CD4-positive, alpha-beta T cell treated with Interleukin-17A for 4 hours (primary cell): ENCODE measurements around the gene TSHR.
A peak's percentile ranks its signal among the peaks of the same experiment; 100 is the strongest.
"Not testable (repeated sequence)": the region's sequence is repeated elsewhere in the genome, so short reads cannot be mapped to it uniquely, and the experiment has no call there.

Experiments used
- DNase-seq: peaks from one replicate; pipeline ENCODE4 v3.0.0-alpha.2; 2020; ENCODE audit warnings: mixed read lengths

Gene TSHR

DNA sequence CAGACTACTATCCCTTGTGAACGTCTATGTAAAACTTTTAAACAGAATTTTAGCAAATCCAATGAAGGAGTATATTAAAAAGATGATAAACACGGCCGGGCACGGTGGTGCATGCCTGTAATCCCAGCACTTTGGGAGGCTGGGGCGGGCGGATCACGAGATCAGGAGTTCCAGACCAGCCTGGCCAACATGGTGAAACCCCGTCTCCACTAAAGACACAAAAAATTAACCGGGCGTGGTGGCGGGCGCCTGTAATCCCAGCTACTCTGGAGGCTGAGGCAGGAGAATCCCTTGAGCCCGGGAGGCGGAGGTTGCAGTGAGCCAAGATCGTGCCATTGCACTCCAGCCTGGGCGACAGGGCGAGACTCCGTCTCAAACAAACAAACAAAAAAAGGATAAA is 2.2 kb upstream of the TSHR start:
- DNase-seq = not testable (repeated sequence)

DNA sequence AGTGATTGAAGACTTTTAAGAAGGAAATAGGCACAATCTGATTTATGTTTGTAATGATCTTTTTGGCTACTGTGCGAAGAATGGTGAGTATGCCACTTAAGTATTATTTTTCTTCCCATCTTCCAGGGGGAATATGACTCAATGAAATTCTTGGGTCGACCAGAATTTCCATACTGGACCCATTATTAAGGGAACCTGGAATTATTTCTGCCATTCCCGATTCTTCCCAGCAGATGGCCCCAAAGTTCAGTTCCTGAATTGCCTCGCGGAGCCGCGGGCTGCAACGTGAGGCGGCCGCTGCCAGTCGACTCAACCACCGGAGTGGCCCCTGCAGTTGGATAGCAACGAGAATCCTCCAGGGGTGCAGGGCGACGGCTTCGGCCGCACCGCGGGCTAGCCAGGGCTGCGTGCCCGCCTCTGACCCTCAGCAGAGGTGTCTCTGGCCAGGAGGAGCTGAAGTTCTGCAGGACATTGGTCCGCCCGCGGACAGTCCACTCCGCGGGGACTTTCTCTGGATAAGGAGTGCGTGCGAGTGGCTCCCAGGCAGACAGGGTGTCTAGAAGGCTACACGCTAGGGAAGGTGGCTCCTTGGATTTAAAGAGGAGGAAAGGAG is 628 bp upstream of the TSHR start:
- DNase-seq = peak; percentile 80

DNA sequence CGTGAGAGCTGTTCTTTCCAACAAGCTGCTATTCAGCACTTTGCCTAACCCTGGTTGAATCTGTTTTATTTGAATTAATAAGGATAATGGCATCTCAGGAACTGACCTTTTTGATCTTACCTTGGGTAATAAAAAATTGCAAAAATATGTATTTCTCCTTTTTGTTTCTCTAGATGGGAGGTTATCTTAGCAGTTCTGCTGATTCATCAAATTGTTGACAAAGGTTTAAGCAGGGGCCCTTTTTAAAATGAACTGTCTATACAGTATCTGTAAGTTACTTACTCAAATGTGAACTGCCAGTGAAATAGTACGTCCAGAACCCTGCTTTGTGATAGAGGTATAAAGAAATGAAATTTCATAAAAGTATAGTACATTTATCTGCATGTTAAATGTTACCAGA is 681 bp downstream of the TSHR start:
- DNase-seq = no peak

DNA sequence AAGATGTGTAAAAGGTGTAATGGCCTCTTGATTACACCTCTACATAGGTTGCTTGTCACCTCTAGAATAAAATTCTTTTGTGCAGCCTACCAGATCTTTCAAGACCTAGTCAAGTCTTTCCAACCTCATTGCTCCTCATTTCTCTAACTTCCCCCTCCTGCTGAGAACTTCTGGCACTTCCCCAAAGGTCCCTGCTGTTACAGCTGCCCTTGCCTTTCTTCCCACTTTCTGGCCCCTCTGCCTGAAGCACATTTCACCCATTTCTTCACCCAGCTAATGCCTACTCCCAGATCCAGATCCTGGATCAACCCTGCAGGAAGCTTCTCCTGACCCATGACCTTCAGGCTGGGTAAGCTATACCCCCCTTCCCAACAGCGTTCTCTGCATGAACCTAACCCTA is 1.5 kb downstream of the TSHR start:
- no peak for DNase-seq

DNA sequence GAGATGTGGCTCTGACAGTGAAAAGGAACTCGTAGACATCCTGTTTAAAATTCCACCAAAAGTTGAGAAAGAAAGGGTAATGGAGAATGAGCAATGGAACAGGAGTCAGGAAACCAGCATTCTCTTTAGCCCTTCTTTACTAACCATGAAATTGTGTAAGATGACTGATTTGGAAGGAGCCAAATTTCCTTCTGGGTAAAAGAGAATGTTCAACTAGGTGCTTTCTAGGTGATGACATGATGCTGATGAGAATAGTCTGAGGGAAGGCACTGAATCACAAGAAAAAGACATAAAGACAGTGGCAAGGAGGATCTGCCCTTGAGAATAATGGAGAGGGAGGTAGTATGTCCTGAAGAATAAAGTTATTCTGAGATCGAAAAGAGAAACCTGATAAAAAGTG is 2.2 kb downstream of the TSHR start:
- DNase-seq = no peak

DNA sequence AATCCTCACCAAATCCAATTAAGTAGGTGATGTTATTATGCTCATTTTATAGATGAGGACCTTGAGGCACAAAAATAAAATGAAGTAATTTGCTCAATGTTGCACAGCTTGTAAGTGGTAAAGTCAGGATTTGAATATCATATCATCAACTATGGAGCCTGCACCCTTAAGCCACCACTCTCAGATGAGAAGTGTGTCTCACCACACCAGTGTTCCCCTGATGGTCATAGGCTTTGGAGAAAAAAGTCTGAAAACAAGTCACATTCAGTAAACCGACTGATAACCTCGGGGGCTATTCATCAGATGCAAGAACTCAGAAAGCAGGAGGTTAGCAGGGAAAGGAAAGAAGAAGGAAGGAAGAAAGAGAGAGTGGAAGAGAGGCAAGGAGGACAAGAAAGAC is 2.8 kb downstream of the TSHR start:
- DNase-seq = no peak

DNA sequence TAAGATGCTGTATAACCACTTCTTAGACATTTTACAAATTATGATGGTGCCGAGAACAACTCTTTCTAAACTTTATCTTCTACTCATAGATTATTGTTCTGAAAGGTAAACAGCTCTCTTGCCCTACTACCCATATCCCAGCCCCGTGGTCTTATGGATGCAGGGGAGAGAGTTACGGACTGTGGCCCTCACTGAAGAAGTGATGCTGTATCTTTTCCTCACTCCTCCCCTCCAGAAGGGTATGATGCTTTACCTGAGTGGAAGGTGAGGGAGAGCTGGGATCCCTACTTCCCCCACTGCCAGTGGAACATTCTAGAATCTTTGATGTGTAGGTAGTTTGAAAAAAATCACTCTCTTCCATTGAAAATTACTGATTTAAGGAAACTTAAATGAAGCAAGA is 3.5 kb downstream of the TSHR start:
- DNase-seq = no peak

DNA sequence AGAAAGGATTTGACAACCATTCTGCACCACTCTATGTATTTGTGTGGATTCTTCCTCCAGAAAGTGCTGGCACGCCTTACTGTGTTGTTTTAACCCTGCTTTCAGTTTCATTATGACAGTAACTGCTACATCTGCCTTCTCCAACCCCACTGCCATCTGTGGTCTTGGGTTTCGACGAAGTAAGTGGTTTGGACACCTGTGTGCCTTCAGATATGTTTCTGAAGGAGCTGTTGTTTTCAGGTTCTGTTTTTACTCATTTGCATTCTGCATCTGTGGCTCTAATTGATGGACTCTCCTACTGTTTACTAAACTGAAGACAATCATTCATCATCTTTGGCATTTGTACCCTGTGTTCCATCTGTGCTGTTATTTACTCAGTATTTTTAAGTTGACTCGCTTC is 4.1 kb downstream of the TSHR start:
- peak; percentile 50 for DNase-seq

DNA sequence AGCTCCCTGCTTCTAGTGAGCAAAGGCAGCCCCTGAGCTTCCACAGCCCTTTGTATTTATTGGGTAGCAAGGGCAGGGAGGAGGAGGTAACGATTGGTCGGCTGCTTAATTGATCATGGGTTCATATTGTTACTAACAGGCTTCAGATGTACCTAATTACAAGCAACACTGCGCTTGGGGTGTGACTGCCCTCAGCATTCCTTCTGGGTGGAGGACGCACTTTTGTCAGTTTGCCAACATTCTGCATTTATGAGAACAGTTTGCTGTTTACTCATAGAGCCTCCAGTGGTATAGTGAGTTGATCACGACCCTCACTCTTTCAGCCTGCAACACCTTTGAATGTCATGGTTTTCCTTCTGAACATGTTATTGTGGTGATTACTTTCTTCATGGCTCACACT is 9.6 kb downstream of the TSHR start:
- DNase-seq = no peak

DNA sequence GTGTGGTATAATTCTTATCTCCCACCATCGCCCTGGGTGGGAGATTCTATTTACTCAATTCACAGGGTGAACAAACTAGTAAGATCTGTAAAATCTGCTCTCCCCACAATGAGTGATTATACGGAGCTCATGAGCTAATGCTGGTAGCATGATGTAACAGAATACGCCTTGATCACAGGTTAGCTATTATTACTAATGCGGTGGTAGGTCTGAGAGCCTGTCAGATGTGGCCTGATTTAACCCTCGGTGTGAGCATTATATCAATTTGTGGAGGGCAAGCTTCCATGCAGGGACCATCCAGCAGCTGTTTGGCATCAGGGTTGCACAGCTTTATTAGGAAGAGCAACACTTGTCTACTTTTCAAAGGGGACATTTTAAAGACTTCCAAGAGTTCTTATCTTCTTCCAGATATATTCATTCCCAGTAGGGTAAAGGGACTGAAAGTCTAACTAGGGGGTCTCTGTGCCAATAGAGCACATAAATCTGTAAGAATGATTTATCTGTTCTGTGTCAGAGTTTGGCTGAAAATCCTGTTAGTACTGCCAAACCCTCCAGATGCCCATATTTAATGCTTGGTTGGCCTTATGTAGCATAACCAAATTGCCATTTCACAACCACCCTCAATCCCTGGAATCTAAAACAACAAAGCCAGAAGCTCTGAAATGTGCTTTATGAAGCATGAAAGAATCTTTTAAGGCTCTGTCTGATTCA is 18.7 kb downstream of the TSHR start:
- no peak for DNase-seq

DNA sequence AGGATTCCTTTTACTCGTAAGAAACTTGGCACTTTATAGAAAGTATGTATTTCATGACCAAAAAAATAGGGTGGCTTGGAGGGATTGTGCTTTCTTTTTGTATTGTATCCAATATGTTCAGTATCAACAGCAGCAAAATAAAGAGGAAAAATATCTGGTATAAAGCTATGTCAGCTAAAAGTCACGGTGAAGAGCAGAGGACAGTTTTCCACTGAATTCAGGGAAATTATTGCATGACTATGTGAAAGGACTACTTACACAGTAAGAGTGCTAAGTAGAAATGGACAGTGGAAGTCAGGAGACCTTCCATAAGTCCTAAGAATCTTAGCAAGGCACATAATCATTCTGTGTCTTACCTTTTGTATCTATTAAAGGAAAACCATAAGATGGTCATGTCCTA is 19.3 kb downstream of the TSHR start:
- DNase-seq = no peak

DNA sequence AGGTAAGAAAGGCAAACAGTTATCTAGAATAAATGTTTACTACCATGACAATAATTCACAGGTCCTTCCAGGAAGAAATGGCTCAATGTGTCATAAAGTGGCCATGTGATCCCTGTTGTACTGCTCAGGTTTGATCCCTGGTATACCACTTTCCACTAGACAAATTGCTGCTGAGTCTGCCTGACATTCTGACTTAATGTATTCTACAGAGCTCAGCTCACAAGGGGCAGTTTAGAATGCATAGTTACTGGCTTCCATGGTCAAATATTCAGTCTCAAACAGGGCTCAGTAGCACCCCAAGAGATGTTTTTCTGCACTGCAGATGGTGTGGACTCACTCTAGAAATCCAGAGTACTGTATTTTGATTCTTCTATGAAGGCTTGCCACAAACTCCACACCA is 21.8 kb downstream of the TSHR start:
- no peak for DNase-seq

DNA sequence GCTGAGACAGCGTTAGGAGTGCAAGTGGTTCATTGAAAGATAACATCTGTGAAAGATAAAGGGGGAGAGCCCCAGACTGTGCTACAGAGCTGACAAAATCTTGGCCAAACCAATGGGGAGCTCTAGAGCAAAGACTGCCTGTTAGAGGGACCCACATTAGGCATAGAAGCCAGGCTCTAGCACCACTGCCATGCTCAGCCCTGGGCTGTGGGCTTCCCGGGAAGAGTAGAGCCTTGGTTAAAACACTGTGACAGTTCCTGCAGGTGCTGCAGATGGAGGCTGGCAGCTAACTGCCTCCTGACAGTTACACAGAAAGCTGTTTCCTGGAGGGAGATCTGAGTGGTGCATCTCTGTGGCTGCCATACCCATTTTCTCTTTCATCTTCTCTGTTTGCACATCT is 23.0 kb downstream of the TSHR start:
- no peak for DNase-seq

DNA sequence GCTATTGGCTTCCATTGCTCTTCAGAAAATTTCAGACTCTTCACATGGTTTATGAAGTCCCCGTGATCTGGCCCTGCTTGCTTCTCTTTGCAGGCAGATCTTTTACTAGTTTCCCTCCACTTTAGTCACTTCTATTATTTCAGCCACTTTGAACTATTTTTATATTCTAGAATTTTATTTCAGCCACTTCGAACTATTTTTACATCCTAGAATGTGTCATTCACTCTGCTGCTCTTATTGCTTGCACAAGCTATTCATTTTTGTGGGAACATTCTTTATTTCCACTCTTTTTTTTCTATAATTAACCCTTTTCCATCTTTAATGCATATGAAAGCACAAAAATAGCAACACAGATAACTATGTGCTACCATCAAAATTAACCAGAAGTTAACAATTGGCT is 24.5 kb downstream of the TSHR start:
- no peak for DNase-seq

DNA sequence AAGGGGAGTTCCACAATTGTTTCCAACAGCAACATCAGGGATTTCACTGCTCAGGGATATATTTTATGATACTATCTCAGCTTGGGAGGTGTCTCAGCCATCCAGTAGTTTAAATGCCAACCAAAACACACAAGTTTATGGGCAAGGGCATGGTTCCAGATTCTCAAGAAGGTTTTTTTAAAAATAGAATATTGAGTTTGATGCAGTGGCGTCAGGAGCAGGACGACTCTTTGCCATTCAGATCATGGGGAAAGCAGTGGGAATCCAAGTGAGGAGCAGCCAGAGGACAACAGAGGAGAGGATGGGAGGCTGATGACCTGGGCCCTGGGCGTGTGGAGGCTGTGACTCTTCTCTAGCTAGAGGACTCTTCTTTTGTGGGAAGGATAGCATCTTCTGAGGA is 25.7 kb downstream of the TSHR start:
- DNase-seq = no peak

DNA sequence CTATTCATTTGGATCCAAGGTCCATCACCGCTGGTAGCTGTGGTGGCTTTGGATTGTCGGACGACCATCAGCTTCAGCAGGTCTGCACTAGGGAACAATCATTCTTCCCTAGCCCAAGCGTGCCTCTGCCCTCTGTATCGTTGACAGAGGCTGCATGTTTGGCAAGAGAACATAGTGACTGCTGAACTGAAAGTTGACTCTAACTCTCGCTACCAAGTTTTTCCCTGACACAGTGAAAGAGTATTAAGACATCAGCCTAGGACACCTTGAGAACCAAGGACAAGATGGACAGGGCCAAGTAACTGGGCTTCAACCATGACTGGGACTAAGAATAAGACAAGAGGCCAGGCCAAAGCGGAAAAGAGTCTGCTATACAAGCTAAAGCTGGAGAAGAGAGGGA is 26.3 kb downstream of the TSHR start:
- DNase-seq = no peak

DNA sequence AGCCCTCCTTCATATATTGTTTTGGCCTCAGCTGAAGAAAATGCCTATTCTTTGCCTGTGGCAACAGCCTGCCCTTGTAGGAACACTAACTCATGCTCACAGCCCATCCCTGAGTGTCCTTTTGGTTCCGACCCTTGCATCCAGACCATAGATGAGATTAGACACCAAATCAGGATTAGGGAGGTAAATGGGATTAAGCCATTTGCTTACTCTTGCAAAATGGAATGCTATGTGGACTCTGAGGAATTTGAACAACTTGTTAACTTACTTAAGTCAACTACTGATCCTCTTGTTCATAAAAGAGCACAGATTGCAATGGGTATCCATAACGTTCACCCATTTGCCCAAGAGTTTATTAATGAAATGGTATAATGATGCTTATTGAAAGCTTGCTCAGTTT is 27.3 kb downstream of the TSHR start:
- DNase-seq = no peak

DNA sequence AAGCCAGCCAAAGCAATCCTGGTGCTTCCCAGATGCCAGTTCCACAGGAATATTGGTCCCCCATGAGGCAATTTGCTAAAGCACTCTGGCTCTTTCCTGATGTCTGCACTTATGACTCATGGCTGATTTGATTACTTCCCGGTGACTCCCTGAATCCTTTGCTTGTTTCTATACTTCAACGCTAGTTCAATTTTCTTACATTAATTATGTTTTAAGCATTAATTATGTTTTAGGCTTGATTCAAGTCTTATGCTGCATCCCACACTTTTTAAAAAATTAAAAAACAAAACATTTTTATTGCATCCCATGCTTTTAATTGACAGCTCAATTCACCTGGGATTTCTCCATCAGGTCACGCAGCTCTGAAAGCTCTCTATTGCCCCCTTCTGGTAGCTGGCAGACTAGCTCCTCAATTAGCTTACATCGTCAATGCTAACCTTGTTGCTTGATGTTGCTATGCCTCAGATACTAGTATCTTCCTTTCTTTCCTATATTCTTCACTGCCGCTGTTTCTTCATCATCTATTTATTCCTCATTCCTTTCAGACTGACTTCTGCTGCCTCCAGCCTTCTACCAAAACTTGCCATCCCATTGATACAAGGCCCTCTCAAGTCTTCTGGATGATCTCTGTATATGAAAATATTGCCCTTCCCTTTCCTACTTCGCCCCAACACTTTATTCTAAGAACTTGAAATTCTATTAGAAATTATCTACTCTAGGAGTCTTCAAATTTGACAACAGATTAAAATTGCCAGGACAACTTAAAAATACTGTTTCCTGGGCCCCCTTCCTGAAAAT is 32.0 kb downstream of the TSHR start:
- peak; percentile 75 for DNase-seq

DNA sequence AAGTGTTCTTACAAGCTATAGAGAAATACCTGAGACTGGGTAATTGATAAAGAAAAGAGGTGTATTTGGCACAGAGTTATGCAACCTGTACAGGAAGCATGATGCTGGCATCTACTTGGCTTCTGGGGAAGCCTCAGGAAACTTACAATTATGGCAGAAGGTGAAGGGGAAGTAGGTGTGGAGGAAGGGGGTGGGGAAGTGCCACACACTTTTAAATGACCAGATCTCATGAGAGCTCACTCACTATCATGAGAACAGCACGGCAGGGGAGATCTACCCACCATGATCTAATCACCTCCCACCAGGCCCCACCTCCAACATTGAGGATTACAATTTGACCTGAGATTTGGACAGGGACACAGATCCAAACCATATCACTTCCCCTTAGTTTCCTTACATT is 32.8 kb downstream of the TSHR start:
- no peak for DNase-seq

DNA sequence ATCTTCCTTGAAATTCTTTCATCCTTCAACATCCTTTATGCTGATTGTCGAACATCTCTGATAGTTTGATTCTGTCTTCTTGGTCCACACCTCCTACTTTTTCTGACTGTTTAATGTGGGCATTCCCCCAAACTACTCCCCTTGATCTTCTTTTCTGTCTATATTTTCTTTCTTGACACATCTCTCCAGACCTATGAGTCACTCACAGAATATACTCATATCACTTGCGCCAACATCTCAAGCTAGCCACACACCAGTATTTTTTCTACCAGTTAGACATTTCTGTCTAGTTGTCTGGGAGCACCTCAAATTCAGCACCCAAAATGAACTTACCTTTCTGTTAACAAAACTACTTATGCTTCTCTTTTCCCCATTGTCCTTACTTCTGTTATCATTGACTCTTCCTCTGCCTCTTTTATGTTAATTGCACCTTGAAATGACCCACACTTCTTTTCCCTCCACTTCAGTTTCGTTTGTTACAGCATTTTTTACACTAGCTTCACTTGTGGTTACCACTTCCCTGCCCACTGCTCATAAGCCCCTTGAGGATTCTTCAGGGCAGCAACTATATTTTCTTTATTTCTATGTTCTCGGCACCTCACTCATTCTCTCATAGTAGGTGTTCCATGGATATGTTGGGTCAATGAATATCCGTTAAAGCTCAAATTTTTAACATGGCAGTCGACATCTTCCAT is 33.5 kb downstream of the TSHR start:
- no peak for DNase-seq

DNA sequence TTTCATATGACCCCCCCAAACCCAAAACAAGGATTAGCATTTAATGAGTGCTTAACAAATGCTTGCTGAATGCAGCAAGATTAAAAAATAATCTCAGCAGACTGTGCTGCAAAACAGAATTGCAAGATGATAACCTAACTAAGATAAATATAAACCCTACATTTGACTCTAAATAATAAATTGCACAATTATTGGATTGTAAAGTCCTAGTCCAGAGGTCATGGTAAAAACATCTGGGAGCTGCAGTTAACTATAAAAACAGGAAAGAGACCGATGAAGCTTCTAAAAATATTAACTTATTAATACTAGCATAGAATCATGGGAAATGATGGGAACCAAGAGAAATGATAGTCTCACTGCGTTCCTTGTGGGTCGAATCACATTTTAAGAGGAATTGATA is 37.2 kb downstream of the TSHR start:
- no peak for DNase-seq

DNA sequence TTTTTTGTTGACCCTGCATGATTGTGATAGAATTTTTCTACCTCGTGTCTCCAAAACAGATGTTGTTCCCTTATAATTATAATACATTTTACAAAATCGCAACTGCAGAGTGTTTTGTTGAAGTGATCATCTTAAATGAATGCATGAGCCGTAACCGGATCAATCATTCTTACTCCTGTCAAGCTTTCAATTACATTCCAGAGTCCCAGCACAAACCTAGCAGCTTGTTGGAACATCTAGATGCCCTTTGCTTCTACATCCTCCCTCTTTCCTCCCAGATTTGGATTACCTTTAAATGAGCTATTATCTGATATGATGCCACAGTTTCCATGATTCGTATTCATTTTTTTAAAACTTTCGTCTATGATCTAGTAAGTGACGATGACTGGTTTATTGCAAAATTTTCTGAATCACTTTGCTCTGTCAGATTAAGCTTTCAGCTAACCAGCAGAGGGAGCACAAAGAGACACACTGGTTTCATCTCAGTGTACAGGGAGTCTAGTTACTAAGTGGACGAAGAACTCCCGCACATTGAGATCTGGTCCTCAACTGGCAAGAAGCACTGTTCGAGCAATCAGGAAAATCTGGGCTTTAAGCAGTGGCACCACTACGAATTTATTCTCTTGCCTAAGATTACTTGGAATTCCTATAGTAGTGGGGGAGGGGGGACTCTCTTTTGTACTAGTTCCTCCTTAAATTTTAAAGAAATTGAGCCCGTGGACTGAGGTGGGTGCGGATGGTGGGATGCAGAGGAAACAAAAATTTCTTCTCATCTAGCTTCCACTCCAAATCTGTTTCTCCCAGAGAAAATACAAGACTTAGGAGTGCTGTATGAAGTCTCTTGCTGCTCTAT is 40.9 kb downstream of the TSHR start:
- peak; percentile 30 for DNase-seq

DNA sequence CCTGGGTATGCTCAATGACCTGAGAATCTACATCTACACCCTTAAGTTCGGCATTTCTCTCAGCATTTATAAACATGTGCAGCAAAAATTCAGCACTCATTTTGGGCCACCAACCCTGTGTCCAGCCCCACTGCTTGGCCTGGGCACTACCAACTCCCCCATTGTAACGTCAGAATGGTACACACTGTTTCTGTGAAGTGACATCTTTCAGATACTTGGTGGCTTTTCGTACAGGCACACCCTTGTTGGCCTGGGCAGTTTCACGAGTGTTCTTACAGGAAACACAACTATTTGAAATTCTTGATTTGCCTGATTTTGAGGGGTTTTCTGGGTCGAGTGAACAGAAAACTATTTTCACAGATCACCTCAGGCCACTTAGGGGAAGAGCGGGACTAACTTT is 46.0 kb downstream of the TSHR start:
- no peak for DNase-seq
